Amniotic stem cell (primary cell): Measurements from ENCODE around the gene ARHGAP4.

Source experiments
- DNase-seq: peaks from one replicate; lab custom pipeline; 2025; lab: John Stamatoyannopoulos, UW

ARHGAP4 gene

GRCh38 chrX:153866302-153867019, 59.6 kb downstream of the ARHGAP4 start:
- no peak for DNase-seq

- no peak for DNase-seq
Measured at GRCh38 chrX:153865685-153866084, 60.4 kb downstream of the ARHGAP4 start.

DNA sequence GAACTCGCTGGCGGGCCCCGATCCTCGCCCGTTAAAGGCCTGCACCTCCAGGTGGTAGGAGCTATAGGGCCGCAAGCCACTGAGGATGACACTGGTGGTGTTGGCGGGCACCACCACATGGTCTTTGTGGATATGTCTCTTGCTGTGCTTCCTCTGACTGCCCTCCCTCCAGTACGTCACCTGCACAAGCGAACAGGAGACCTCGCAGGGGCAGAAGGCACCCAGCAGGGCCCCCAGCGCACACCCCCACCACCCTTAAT, 60.8 kb downstream of the ARHGAP4 start:
- no peak for DNase-seq

DNA sequence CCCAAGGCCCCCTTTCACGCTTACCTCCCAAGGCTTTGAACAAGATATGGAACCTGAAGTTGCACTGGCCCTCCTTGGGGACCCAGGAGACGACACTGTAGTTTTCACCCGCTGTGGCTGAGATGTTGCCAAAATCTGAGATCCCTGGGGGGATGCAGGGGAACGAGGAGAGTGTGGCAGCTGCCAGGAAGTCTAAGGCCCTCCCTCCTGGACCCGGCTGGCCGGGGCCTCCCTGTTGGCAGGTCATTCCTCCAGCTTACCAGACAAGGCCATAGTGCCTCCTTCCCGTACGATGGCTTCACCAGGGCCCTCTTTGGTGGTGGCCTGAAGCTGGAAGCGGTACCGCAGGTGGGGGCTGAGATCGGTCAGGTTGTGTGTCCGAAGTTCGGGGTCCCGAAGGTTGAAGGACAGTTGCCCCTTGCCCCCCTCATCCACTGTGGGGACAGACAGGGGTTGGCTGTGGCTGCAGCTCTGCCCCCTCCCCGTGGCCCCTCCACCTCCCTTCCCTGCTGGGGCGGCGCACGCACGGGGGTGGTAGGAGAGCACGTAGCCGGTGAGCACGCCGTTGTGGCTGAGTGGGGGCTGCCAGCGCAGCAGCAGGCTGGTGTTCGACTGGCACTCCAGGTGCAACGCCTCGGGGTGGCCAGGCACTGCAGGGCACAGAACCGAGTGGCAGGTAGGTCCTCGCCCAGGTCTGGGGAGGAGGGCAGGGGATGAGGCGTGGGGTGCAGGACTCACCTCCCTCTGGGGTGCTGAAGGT, 61.3 kb downstream of the ARHGAP4 start:
- no peak for DNase-seq

DNA sequence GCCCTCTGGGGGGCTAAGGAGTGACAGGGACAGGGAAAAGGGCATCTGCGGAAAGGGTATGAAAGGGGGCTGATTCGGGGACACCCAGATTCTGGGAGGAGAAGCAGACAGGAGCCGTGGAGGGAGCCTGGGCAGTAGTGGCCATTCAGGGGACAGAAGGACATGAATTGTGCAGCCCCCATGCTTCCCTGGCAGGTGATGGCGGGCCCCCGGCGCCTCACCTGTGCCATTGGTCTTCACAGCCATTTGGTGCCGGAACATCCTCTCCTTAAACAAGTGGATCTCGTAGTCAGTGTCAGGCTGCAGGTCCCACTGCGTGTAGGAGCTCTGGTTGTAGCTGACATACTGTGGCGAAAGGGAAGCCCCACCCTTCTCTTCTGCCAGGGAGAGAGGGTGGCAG, 62.0 kb downstream of the ARHGAP4 start:
- no peak for DNase-seq

- DNase-seq, result no peak
Measured at GRCh38 chrX:153863251-153863991, 62.6 kb downstream of the ARHGAP4 start.

DNA sequence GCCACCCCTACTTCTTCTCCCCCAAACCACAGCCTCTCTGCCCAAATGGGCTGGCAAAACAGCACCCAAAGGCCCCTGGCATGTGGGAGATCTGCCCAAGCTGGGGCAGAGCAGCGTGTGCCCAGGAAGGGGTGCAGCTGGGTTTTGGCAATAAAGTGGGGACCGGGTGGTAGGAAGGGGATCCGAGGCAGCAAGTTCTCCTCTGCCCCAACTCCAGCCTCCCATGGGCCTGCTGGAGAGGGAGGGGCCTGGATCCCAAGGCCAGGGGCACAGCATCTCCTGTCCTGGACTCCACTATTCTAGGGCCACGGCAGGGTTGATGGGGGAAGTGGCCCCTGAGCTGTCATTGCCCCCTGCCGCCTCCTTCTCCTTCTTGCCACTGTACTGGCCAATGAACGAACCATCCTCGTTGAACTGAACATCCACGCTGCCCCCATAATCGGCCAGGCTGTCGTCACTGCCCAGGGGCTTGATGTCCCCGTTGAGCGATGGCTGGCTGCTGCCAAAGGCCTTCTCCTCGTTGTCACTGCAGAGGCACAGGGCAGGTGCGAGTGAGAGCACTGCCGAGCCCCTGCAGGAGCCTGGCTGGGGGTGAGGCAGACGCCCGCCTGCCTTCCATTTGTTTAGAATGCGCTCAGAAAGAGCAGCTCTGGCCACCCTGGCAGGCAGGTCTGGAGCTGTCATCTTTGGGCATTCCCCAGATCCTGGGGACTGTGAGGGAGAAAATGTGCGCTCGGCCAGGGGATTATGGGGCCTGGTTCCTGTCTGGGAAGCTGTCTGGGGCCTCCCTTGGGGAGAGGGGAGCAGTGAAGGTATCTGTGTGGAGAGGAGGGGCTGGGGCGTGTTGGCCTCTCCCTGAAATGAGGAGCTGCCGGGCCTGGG, 63.5 kb downstream of the ARHGAP4 start:
- DNase-seq, result no peak

GRCh38 chrX:153861733-153862310, 64.2 kb downstream of the ARHGAP4 start:
- DNase-seq, result no peak

GRCh38 chrX:153861151-153861550, 64.9 kb downstream of the ARHGAP4 start:
- no peak for DNase-seq
